ENCODE data around the gene EFNA2. TPM values are rescaled to one million over a fixed set of nuclear protein-coding genes. Genes with fewer than 3 reads are reported as not detected.
A peak's percentile ranks its signal among the peaks of the same experiment; 100 is the strongest.

The EFNA2 gene
- total RNA-seq, 4 donors from 2014 or later: not detected

DNA sequence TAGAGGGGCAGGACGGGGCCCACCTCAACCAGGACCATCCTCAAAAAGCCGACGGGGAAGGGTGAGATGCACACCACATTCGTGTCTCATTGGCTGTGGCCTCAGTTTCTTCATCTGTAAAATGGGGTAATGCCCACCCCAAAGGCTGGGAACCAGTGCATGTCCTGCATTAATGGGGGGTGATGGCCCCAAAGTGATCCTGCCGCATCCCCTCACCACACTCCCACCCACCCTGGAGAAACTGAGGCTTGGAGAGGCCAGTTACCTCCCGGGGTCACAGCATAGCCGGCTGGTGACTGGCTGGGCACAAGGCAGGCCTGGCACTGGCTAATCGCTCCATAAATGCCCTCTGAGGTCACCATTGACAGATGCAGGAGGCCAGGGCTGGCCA lies 37.9 kb upstream of the EFNA2 start:
- peaks cover 53 to 79% (median 57%) of the 10 kb centered on the region in 3 donors for H3K4me1 ChIP-seq
- H3K27me3 ChIP-seq: no peaks in the 10 kb centered on the region
- peak overlapping the region; percentile 96 to 100 (median 100) for H3K27ac ChIP-seq
- no peaks in the 10 kb centered on the region for H3K9me3 ChIP-seq
- intact Hi-C loops (cut with DNase I): no loop called here
- H3K4me3 ChIP-seq: peak overlapping the region; percentile 73 to 98 (median 90)
- TF ChIP-seq POLR2A (IDR thresholded peaks at IDR 0.05) (no peak), CTCF (IDR thresholded peaks at IDR 0.05) (no peak)
- WGBS, 2 donors: 70 to 72% methylated on average over 5 of the region's 8 CpGs
- DNase-seq: no peak
- H3K36me3 ChIP-seq: peaks cover 0 to 38% (median 8%) of the 10 kb centered on the region in 3 donors

GRCh38 chr19:1248139-1248785 lies 37.4 kb upstream of the EFNA2 start, which contains the start of gene MIDN:
Gene MIDN, plus strand, starts transcription at chr19:1248583. Its CDS starts 1,714 bp downstream, at chr19:1250297.
- H3K27ac ChIP-seq: peak within 1 kb of the TSS; percentile 96 to 100 (median 100)
- peak within 1 kb of the TSS; percentile 73 to 98 (median 90) for H3K4me3 ChIP-seq
- intact Hi-C loops (cut with DNase I): no loop called here
- H3K27me3 ChIP-seq: no peaks in the 10 kb centered on the region
- no peak for DNase-seq
- peaks cover 49 to 79% (median 59%) of the 10 kb centered on the region in 3 donors for H3K4me1 ChIP-seq
- no peaks in the 10 kb centered on the region for H3K9me3 ChIP-seq
- H3K36me3 ChIP-seq: peaks cover 0 to 35% (median 8%) of the 10 kb centered on the region in 3 donors
- peak in 3 of 4 donors; percentile 32 to 91 (median 85) for TF ChIP-seq POLR2A (IDR thresholded peaks at IDR 0.05)
- peak in 3 of 6 experiments; percentile 21 to 32 (median 21) for TF ChIP-seq CTCF (IDR thresholded peaks at IDR 0.05)
- 0% methylated on average over 3 to 9 of the region's 60 CpGs for WGBS, 2 donors

DNA sequence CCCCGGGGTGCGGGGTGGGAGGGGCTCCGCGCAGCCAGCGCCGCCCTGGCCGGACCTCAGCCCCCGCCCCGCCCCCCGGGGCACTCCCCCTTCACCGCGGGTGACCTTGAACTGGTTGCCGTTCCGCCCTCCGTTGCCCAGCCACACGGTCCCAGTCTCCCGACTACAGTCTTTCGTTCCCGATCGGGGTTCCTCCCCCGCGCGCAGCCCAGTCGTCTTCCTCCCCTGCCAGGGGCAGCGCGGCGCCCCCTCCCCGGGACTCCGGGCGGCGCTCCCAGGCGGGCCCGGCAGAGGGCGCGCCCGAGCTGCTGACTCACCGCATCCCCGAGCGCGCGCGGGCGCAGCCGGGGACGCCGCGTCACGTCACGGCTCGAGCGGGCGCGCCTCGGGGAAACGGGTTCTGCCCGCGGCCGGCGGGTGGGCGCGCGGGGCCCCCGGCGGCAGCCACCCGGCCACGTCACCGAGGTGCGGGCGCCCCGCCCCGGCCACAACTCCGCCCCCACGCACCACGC lies 36.8 kb upstream of the EFNA2 start:
- intact Hi-C loops (cut with DNase I): no loop called here
- H3K4me3 ChIP-seq: peak overlapping the region; percentile 73 to 98 (median 90)
- WGBS, 2 donors: 0 to 2% methylated on average over 8 to 11 of the region's 74 CpGs

DNA sequence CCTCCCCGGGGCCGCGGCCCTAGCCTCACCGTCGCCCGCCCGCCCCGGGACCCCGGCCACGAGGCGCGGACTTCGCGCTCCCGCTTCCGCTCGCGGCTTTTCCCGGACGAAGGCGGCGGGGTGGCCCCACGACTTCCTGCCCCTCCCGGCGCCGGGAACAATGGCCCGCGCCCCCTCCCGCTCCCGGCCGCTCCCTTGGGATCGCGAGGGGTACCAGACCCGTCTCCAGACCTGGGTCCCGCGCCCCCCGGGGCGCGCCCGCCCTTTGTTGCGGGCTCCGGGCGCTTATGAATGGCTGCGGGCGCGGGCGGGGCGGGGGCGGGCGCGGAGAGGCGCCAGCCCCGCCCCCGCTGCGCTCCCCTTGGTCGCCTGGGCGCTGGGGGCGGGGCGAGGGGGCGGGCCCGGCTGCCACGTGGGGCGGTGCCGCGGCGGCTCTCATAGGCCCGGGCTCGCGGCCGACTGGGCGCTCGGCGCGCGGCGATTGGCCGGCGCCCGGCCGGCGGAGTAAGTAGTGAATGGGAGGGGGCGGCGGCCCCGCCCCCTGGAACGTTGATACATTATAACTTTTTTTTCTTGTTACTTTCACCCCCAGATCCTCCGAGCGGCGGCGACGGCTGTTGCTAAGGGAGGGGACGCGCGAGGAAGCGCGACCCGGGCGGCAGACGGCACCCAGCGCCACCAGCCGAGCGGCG lies 36.2 kb upstream of the EFNA2 start:
- Histone ChIP-seq H3K27me3 (no peaks in the 10 kb centered on the region), H3K27ac (peak overlapping the region; percentile 98 to 100 (median 100)), H3K4me3 (peak overlapping the region; percentile 73 to 98 (median 90)), H3K4me1 (peaks cover 47 to 79% (median 59%) of the 10 kb centered on the region in 3 donors), H3K9me3 (no peaks in the 10 kb centered on the region), H3K36me3 (peaks cover 8 to 35% (median 13%) of the 10 kb centered on the region in 3 donors)
- DNase-seq: peak; percentile 78
- TF ChIP-seq CTCF (IDR thresholded peaks at IDR 0.05) (peak in 1 of 6 experiments; percentile 31), POLR2A (IDR thresholded peaks at IDR 0.05) (peak in 3 of 4 donors; percentile 95 to 96 (median 96))
- intact Hi-C loops (cut with DNase I): no loop called here
- 0% methylated on average over 11 to 17 of the region's 102 CpGs for WGBS, 2 donors

More for the DNA sequence above, 36.8 kb upstream of the EFNA2 start:
- Histone ChIP-seq H3K4me1 (peaks cover 47 to 79% (median 59%) of the 10 kb centered on the region in 3 donors), H3K27ac (peak overlapping the region; percentile 96 to 100 (median 100)), H3K9me3 (no peaks in the 10 kb centered on the region), H3K27me3 (no peaks in the 10 kb centered on the region), H3K36me3 (peaks cover 2 to 33% (median 8%) of the 10 kb centered on the region in 3 donors)
- DNase-seq: no peak
- peak; percentile 62 to 98 (median 93) for TF ChIP-seq CTCF (IDR thresholded peaks at IDR 0.05)
- TF ChIP-seq POLR2A (IDR thresholded peaks at IDR 0.05): no peak

All from esophagus squamous epithelium (tissue), 5 donors.